Measurements from ENCODE around the gene RRAS.

GRCh38 chr19:49651820-49652550 is 12.0 kb upstream of the RRAS start:
- TF ChIP-seq POLR2AphosphoS5 (IDR thresholded peaks at IDR 0.05) (no peak), POLR2A (IDR thresholded peaks at IDR 0.05) (no peak)
- TF ChIP-seq, protein P1, sequence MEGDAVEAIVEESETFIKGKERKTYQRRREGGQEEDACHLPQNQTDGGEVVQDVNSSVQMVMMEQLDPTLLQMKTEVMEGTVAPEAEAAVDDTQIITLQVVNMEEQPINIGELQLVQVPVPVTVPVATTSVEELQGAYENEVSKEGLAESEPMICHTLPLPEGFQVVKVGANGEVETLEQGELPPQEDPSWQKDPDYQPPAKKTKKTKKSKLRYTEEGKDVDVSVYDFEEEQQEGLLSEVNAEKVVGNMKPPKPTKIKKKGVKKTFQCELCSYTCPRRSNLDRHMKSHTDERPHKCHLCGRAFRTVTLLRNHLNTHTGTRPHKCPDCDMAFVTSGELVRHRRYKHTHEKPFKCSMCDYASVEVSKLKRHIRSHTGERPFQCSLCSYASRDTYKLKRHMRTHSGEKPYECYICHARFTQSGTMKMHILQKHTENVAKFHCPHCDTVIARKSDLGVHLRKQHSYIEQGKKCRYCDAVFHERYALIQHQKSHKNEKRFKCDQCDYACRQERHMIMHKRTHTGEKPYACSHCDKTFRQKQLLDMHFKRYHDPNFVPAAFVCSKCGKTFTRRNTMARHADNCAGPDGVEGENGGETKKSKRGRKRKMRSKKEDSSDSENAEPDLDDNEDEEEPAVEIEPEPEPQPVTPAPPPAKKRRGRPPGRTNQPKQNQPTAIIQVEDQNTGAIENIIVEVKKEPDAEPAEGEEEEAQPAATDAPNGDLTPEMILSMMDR (IDR thresholded peaks at IDR 0.05), result no peak
